GM19035 (cell line): ENCODE measurements around the gene CTAGE8.
"Not testable (repeated sequence)": the region's sequence is repeated elsewhere in the genome, so short reads cannot be mapped to it uniquely, and the experiment has no call there.

Experiments
- ATAC-seq: cut with Tn5 transposase; IDR thresholded peaks from one replicate; pipeline ENCODE4 v1.9.1; 2021; ENCODE audit not compliant: unreplicated experiment

Gene CTAGE8

GRCh38 chr7:144256112-144256511 is 13.0 kb downstream of the CTAGE8 start:
- no peak for ATAC-seq

- ATAC-seq, result no peak
These were observed 13.6 kb downstream of the CTAGE8 start for GRCh38 chr7:144255471-144255897.

DNA sequence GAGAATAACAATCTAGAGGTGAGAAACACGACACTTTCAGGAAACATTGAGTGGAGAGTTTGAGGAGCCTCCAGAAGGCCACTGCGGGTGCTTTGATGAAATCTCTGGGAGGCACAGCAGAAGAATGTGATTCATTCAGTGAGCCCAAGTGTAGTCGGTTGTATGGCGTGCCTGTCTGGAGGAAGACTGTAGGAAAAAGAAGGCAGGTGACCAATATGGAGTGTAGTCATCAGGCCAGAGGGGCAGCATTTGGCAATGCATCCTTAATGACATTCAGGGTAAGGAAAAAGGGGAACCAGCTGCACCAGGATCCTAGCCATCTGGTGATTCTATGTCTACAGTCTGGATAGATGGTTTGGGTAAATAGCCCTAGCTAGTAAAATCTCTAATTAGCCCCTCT is 16.8 kb downstream of the CTAGE8 start:
- ATAC-seq, result not testable (repeated sequence)

DNA sequence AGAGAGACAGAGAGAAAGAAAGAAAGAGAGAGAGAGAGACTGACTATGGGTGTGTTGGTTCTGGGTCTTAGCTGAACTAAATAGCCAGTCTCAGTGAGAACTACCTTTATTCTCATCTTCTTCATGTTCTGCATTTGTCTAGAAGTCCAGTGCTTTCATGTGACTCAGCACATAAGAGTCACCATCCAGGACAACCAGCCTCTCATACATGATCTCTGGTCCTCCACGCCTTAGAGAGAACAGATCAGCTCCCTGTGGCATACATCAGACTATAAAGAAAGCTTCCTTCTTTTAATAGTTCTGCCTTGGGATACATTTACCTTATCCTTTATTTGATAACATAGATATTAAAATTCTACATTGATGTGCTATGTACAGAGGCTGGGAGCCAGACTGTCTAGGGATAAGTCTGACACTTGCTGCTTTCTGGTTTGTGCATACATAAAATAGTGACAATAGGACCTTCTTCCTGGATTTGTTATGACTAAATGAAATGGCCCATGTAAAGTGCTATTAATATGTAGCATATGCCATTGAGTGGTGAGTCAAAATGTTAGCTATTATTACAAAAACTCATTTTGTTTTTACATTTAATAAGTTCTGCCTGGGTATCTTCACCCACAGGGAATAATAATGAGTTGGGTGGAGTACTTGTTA is 21.3 kb downstream of the CTAGE8 start:
- not testable (repeated sequence) for ATAC-seq

GRCh38 chr7:144246967-144247366 is 22.1 kb downstream of the CTAGE8 start:
- not testable (repeated sequence) for ATAC-seq

DNA sequence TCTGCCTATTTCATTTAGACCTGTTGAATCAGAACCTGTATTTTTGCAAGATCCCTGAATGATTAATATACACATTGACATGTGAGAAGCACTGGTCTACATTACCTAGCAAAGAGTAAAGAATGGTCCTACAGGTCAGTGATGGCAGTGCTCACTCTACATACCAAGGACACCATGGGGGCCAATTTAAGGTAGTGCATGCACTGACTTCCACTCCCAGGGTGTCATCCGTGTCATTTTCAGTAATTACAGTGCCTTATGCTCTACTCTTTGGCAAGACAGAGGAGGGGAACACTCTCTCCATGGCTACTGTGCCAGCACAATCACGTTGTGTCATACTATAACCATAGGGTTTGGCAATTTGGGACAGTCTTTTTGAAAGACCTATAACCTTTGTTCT is 23.7 kb downstream of the CTAGE8 start:
- not testable (repeated sequence) for ATAC-seq

- not testable (repeated sequence) for ATAC-seq
These were observed 29.7 kb downstream of the CTAGE8 start, which contains the start of gene OR2A42 for GRCh38 chr7:144239365-144239764. OR2A42 (minus strand) TSS chr7:144239605; CDS start chr7:144232843, 6,762 bp downstream.

DNA sequence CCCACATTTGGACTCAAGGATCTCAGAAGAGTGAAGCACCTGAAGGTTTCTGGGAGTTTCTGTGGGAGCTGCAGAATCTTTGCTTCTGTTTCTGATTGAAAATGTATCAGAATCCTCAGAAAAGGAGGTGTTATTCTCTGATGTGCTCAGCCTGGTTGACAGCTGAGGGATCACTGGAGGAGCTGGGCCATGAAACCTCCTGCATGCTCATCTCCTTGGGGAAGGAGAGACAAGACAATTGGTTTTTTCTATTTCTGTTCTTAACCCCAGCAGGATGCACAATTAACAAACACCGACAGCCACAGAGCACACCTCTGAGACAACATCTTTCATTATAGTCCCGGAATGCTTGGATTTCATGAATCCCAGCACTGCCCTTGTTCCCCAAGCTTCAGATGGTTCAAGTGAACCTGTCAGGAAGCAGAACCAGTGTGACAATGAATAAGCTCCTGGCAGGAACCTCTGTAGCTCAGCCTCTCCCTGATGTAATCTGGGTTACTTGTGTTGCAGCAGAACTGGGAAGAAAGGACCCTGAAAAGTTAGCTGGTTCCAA is 30.5 kb downstream of the CTAGE8 start:
- ATAC-seq, result not testable (repeated sequence)

DNA sequence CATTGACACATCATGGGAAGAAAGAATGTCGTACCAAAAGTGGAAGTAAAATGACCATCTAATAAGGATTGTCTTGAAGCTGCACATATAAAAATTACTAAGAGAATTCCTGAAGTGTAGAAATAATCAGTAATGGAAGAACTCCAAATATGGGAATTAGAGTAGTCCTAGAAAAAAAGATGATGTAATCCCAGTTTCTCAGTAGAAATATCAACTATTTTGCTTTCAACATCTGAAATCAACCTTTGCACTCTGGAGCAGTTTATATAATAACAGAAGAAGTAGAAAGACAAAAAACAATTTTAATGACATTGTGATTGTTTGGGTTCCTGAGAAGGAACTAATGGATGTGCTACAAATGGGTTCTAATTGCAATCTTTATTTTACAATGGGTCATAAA is 36.0 kb downstream of the CTAGE8 start:
- ATAC-seq, result not testable (repeated sequence)

GRCh38 chr7:144231027-144231426 is 38.1 kb downstream of the CTAGE8 start:
- ATAC-seq, result not testable (repeated sequence)

DNA sequence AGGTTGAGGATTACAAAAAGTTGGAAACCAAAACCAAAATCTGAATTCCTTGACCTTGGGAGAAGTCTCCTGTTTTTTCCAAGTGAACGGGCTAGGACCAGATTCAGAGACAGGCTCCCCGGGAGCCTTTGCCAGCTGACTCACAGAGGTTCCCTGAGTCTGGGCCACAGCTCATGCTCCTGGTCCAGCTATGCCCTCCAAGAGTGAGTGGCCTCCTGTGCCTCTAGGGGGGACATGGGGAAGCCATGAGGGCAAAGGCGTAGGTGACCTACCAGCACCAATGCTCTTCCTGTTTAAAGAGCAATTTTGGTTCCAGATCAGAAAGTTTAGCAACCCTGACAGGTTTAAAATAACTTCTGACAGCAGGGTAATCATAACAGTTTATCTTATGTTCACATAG is 40.3 kb downstream of the CTAGE8 start:
- ATAC-seq, result not testable (repeated sequence)

GRCh38 chr7:144226866-144227265 is 42.2 kb downstream of the CTAGE8 start:
- ATAC-seq, result not testable (repeated sequence)

- not testable (repeated sequence) for ATAC-seq
These were observed 45.4 kb downstream of the CTAGE8 start for GRCh38 chr7:144223675-144224074.

- not testable (repeated sequence) for ATAC-seq
These were observed 48.6 kb downstream of the CTAGE8 start for GRCh38 chr7:144220531-144220930.

GRCh38 chr7:144219149-144219548 is 49.9 kb downstream of the CTAGE8 start:
- peak; percentile 57 for ATAC-seq

DNA sequence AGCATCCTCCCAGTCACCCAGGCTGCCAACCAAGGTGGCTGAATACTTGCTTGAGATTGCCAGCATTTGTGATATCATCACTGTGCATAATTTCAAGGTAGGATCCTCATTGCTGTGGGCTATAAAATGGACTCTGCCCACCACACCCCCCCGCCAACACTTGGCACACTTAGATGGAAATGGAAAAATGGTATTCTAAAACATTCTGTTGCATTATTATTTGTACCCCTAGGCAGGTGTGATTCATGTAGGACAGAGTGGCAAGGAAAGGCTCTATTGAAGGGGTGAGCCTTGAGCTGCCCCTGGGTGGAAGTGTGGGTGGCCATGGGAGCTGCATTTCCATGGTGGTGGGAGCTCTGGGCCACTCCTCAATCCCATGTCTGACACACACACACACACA is 50.5 kb downstream of the CTAGE8 start:
- not testable (repeated sequence) for ATAC-seq

DNA sequence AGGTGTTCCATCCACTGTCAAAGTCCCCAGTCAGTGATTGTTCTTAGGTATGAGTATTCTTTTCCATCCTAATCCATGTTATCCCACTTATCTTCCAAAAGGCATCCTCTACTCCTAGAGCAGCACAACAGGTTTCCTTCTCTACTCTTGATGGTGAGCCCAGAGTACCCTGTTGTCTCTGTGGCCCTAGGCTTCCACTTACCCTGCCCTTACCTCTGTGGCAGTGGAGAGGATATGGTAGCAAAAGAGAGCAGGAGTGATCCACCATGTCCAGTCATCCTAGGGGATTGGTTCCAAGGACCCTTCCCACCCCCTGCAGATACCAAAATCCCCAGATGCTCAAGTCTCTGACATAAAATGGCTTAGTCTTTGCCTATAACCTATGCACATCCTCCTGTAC is 51.9 kb downstream of the CTAGE8 start:
- ATAC-seq, result not testable (repeated sequence)
